ENCODE results near the gene ATP5PD.

GRCh38 chr17:74990581-74991105 lies 56.1 kb downstream of the ATP5PD start:
- TF ChIP-seq POLR2AphosphoS5 (IDR thresholded peaks at IDR 0.05; ENCODE audit: low read depth, low read length) (no peak), TAF1 (IDR thresholded peaks at IDR 0.05; ENCODE audit: low read depth, low read length) (no peak), POLR2A (IDR thresholded peaks at IDR 0.05; ENCODE audit: low read depth, low read length) (no peak)
